WTC11 (cell line): ENCODE results near the gene COL4A6. TPM values are rescaled to one million over a fixed set of nuclear protein-coding genes. Genes with fewer than 3 reads are reported as not detected.
"Not testable (repeated sequence)": the region's sequence is repeated elsewhere in the genome, so short reads cannot be mapped to it uniquely, and the experiment has no call there.

Experiments
- ATAC-seq: fragments of 200-7000 bp; cut with Tn5 transposase; 2 replicates; pipeline ENCODE4 v1.10.0; 2021; ENCODE audit warnings: mild to moderate bottlenecking, moderate library complexity
- CTCF ChIA-PET: fragments of 300-600 bp; sonication (Branson Sonifier 250); formaldehyde crosslinking; loops from one replicate; lab custom pipeline; 2021; ENCODE audit warnings: antibody characterized with exemption; lab: Charles Lee
- POLR2A ChIA-PET: fragments of 350-600 bp; sonication (Branson Sonifier 250); formaldehyde crosslinking; loops from one replicate; lab custom pipeline; 2021; ENCODE audit warnings: antibody characterized with exemption; lab: Charles Lee
- DNase-seq: peaks from one replicate; pipeline ENCODE4 v3.0.0; 2021; ENCODE audit warnings: low spot score
- H3K27ac Mint-ChIP-seq: 2 replicates; pipeline ENCODE4 v1.8.0; 2021; ENCODE audit warnings: mixed read lengths
- H3K27me3 Mint-ChIP-seq: 2 replicates; pipeline ENCODE4 v1.8.0; 2021; ENCODE audit warnings: low read depth, mild to moderate bottlenecking, moderate library complexity, mixed read lengths
- H3K36me3 Mint-ChIP-seq: 2 replicates; pipeline ENCODE4 v1.8.0; 2021; ENCODE audit warnings: mixed read lengths
- H3K4me1 Mint-ChIP-seq: 2 replicates; pipeline ENCODE4 v1.8.0; 2022; ENCODE audit warnings: mixed read lengths
- H3K4me3 Mint-ChIP-seq: 2 replicates; pipeline ENCODE4 v1.8.0; 2021; ENCODE audit warnings: mild to moderate bottlenecking, moderate library complexity, mixed read lengths
- H3K9me3 Mint-ChIP-seq: 2 replicates; pipeline ENCODE4 v1.8.0; 2021; ENCODE audit warnings: mixed read lengths
- CDX4 ChIP-seq: fragments of 250-450 bp; sonication (Bioruptor Pico); IDR thresholded peaks from 2 replicates; pipeline ENCODE4 v1.9.0; 2021; ENCODE audit warnings: moderate library complexity, mild to moderate bottlenecking, inconsistent platforms, borderline replicate concordance
- E2F5 ChIP-seq: sonication (generic); formaldehyde crosslinking; IDR thresholded peaks from 2 replicates; pipeline ENCODE4 v1.8.1; 2022; ENCODE audit warnings: mild to moderate bottlenecking, moderate library complexity, missing genetic modification reagents
- ETV6 ChIP-seq: sonication (generic); formaldehyde crosslinking; IDR thresholded peaks from 2 replicates; pipeline ENCODE4 v1.8.1; 2022; ENCODE audit warnings: mild to moderate bottlenecking, missing genetic modification reagents
- FOXJ3 ChIP-seq: sonication (generic); formaldehyde crosslinking; IDR thresholded peaks from 2 replicates; pipeline ENCODE4 v1.9.0; 2021; ENCODE audit warnings: missing genetic modification reagents, mild to moderate bottlenecking, borderline replicate concordance
- FOXK1 ChIP-seq: sonication (generic); formaldehyde crosslinking; IDR thresholded peaks from 2 replicates; pipeline ENCODE4 v1.8.0; 2022; ENCODE audit warnings: mild to moderate bottlenecking, moderate library complexity, missing genetic modification reagents
- MXD4 ChIP-seq: fragments of 250-450 bp; sonication (Bioruptor Pico); IDR thresholded peaks from 2 replicates; pipeline ENCODE4 v1.8.0; 2021; ENCODE audit warnings: mild to moderate bottlenecking, moderate library complexity, borderline replicate concordance
- MYBL2 ChIP-seq: sonication (generic); formaldehyde crosslinking; IDR thresholded peaks from 2 replicates; pipeline ENCODE4 v1.8.1; 2023; ENCODE audit warnings: mild to moderate bottlenecking, moderate library complexity, missing genetic modification reagents
- PRRX2 ChIP-seq: fragments of 250-450 bp; sonication (Bioruptor Pico); IDR thresholded peaks from 2 replicates; pipeline ENCODE4 v1.8.0; 2021; ENCODE audit warnings: mild to moderate bottlenecking
- SP1 ChIP-seq: sonication (generic); formaldehyde crosslinking; conservative IDR thresholded peaks from 2 replicates; pipeline ENCODE4 v1.8.1; 2022; ENCODE audit warnings: missing genetic modification reagents
- ZNF263 ChIP-seq: sonication (generic); formaldehyde crosslinking; IDR thresholded peaks from 2 replicates; pipeline ENCODE4 v1.8.1; 2022; ENCODE audit warnings: low read depth, mild to moderate bottlenecking, moderate library complexity, missing genetic modification reagents
- ZSCAN18 ChIP-seq: fragments of 250-450 bp; sonication (Bioruptor Pico); IDR thresholded peaks from 2 replicates; pipeline ENCODE4 v2.1.2; 2022; ENCODE audit warnings: mild to moderate bottlenecking, moderate library complexity
- total RNA-seq: library from RNA; stranded (reverse); gene quantifications from 3 replicates; pipeline ENCODE4 v1.2.3, GENCODE V29; 2021
- TF ChIP-seq, protein P1 (sequence below): sonication (generic); formaldehyde crosslinking; IDR thresholded peaks from 2 replicates; pipeline ENCODE4 v1.8.1; 2023; ENCODE audit warnings: mild to moderate bottlenecking, missing genetic modification reagents
- TF ChIP-seq, protein P2 (sequence below): sonication (generic); formaldehyde crosslinking; IDR thresholded peaks from 2 replicates; pipeline ENCODE4 v1.8.1; 2022; ENCODE audit warnings: low read depth, missing genetic modification reagents, borderline replicate concordance
- TF ChIP-seq, protein P3 (sequence below): sonication (generic); formaldehyde crosslinking; IDR thresholded peaks from 2 replicates; pipeline ENCODE4 v1.8.1; 2023; ENCODE audit warnings: mild to moderate bottlenecking, missing genetic modification reagents, borderline replicate concordance
- TF ChIP-seq, protein P4 (sequence below): fragments of 200-600 bp; IDR thresholded peaks from 2 replicates; pipeline ENCODE4 v1.8.0; 2022; ENCODE audit warnings: antibody characterized with exemption

The COL4A6 gene
- total RNA-seq, 1 experiment from 2014 or later = 15.2 TPM

DNA sequence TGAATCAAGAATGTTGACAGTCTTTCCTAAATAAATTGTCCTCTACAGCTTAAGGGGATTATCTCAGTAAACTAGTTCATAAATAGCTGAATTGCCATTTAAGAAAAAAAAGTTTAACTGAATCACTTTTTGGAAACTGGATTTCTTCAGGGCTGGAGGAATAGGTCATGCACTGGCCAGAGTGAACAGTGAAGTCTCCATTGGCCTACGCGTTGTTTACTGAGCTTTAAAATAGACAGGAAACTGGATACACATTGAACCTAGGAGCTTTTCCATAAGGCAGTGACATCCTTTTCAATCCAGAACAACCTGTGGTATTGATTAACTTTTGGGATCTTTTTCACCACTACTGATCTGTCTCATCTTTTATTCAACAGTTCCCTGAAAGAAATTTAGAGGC, 58.0 kb downstream of the COL4A6 start (continued):
- TF ChIP-seq, protein P1, sequence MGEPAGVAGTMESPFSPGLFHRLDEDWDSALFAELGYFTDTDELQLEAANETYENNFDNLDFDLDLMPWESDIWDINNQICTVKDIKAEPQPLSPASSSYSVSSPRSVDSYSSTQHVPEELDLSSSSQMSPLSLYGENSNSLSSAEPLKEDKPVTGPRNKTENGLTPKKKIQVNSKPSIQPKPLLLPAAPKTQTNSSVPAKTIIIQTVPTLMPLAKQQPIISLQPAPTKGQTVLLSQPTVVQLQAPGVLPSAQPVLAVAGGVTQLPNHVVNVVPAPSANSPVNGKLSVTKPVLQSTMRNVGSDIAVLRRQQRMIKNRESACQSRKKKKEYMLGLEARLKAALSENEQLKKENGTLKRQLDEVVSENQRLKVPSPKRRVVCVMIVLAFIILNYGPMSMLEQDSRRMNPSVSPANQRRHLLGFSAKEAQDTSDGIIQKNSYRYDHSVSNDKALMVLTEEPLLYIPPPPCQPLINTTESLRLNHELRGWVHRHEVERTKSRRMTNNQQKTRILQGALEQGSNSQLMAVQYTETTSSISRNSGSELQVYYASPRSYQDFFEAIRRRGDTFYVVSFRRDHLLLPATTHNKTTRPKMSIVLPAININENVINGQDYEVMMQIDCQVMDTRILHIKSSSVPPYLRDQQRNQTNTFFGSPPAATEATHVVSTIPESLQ (CRISPR knock-in tag) = no peak
- no peak for TF ChIP-seq ZSCAN18 (CRISPR knock-in tag)
- TF ChIP-seq, protein P2, sequence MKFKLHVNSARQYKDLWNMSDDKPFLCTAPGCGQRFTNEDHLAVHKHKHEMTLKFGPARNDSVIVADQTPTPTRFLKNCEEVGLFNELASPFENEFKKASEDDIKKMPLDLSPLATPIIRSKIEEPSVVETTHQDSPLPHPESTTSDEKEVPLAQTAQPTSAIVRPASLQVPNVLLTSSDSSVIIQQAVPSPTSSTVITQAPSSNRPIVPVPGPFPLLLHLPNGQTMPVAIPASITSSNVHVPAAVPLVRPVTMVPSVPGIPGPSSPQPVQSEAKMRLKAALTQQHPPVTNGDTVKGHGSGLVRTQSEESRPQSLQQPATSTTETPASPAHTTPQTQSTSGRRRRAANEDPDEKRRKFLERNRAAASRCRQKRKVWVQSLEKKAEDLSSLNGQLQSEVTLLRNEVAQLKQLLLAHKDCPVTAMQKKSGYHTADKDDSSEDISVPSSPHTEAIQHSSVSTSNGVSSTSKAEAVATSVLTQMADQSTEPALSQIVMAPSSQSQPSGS (CRISPR knock-in tag) = no peak
- TF ChIP-seq FOXJ3 (CRISPR knock-in tag) = no peak
- TF ChIP-seq SP1 (CRISPR knock-in tag) = no peak
- TF ChIP-seq FOXK1 = no peak
- no peak for TF ChIP-seq ZNF263 (CRISPR knock-in tag)
- TF ChIP-seq, protein P3, sequence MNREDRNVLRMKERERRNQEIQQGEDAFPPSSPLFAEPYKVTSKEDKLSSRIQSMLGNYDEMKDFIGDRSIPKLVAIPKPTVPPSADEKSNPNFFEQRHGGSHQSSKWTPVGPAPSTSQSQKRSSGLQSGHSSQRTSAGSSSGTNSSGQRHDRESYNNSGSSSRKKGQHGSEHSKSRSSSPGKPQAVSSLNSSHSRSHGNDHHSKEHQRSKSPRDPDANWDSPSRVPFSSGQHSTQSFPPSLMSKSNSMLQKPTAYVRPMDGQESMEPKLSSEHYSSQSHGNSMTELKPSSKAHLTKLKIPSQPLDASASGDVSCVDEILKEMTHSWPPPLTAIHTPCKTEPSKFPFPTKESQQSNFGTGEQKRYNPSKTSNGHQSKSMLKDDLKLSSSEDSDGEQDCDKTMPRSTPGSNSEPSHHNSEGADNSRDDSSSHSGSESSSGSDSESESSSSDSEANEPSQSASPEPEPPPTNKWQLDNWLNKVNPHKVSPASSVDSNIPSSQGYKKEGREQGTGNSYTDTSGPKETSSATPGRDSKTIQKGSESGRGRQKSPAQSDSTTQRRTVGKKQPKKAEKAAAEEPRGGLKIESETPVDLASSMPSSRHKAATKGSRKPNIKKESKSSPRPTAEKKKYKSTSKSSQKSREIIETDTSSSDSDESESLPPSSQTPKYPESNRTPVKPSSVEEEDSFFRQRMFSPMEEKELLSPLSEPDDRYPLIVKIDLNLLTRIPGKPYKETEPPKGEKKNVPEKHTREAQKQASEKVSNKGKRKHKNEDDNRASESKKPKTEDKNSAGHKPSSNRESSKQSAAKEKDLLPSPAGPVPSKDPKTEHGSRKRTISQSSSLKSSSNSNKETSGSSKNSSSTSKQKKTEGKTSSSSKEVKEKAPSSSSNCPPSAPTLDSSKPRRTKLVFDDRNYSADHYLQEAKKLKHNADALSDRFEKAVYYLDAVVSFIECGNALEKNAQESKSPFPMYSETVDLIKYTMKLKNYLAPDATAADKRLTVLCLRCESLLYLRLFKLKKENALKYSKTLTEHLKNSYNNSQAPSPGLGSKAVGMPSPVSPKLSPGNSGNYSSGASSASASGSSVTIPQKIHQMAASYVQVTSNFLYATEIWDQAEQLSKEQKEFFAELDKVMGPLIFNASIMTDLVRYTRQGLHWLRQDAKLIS (CRISPR knock-in tag) = no peak

GRCh38 chrX:108376821-108377220, 61.4 kb downstream of the COL4A6 start:
- ATAC-seq, H3K9me3 Mint-ChIP-seq, H3K27me3 Mint-ChIP-seq, DNase-seq, H3K4me3 Mint-ChIP-seq, H3K36me3 Mint-ChIP-seq, POLR2A ChIA-PET: not testable (repeated sequence)
- CTCF ChIA-PET = interaction anchor here (0.7 kb wide), 1 partner anchor 18 kb away, joined by 3 read pairs; no protein-coding TSS in a partner anchor
- peaks cover 40% of the 10 kb centered on the region for H3K4me1 Mint-ChIP-seq
- H3K27ac Mint-ChIP-seq = peak overlapping the region; percentile 33; the same call in 1 of the 2 replicates

DNA sequence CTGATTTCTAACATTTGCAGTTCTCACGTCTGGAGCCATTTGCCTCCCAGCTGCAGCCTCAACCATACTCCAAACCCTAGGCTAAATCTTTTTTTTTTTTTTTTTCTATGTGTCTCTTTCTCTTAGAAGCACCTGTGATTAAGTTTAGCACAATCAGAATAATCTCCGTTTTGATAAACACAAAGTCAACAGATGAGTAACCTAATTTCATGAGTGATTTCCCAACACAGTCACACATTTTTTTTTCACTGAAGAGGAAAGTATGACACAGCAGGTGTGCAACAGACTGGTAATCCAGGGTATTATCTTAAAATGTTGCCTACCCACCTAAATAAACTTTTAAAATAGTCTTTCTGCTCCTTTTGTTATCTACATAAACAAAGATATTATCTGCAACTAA, 62.6 kb downstream of the COL4A6 start:
- H3K27ac Mint-ChIP-seq = peak overlapping the region; percentile 41; the same call in 1 of the 2 replicates
- ATAC-seq, H3K9me3 Mint-ChIP-seq, POLR2A ChIA-PET, DNase-seq, H3K4me3 Mint-ChIP-seq, H3K36me3 Mint-ChIP-seq, H3K27me3 Mint-ChIP-seq: not testable (repeated sequence)
- peaks cover 44% of the 10 kb centered on the region for H3K4me1 Mint-ChIP-seq
- CTCF ChIA-PET = interaction anchor here (0.6 kb wide), 1 partner anchor 61 kb away, joined by 4 read pairs; no protein-coding TSS in a partner anchor

DNA sequence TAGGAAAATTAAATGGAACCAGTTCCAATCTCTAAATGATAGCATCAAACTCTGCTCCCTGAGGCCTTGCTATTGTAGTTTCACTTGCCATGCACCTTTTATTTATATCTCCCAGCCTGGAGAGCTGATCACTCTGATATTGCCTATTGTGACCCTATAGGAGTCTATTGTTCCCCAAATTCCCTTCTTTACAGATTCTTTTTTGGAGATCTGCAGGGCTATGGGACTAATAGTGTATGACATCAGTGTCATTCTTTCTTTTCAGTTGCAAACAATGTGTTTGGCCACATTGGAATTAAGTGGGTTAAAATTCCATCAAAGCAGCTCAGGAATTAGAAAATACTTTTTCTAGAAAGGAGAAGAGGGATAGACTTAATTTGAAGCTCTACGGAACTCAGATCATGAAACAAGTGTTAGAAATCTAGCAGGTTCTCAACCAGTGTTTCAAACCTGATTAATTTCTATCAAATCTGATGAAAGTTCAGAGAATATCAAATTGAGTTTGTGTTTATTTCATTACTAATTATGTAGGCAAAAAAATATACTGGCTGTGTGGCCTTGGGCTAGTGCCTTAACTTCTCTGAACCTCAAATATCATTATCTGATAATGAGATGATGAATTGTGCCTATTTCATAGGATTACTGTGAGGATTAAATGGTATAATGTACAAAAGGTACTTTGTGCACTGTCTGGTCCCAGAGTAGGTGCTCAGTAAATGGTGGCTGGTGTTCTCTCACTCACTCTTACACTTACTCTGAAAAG, 71.4 kb downstream of the COL4A6 start:
- ChIA-PET CTCF (interaction anchor here (1.0 kb wide), 1 partner anchor 227 kb away, joined by 3 read pairs; no protein-coding TSS in a partner anchor), POLR2A (no interaction called here)
- DNase-seq (no peak), ATAC-seq (peak; percentile 53)
- H3K36me3 Mint-ChIP-seq = no peaks in the 10 kb centered on the region
- H3K9me3 Mint-ChIP-seq = peaks cover 3% of the 10 kb centered on the region; the same call in 1 of the 2 replicates
- H3K4me3 Mint-ChIP-seq = peak overlapping the region; percentile 34
- peaks cover 33% of the 10 kb centered on the region for H3K4me1 Mint-ChIP-seq
- 0 out of 2 replicates have a peak overlapping the region, but pooled peaks have one; percentile 57 for H3K27ac Mint-ChIP-seq
- H3K27me3 Mint-ChIP-seq = no peaks in the 10 kb centered on the region
- TF ChIP-seq E2F5 (CRISPR knock-in tag) = no peak
- no peak for TF ChIP-seq PRRX2
- no peak for TF ChIP-seq MXD4
- no peak for TF ChIP-seq CDX4 (CRISPR knock-in tag)
- TF ChIP-seq ETV6 (CRISPR knock-in tag) = no peak
- no peak for TF ChIP-seq MYBL2 (CRISPR knock-in tag)
- TF ChIP-seq, protein P4, sequence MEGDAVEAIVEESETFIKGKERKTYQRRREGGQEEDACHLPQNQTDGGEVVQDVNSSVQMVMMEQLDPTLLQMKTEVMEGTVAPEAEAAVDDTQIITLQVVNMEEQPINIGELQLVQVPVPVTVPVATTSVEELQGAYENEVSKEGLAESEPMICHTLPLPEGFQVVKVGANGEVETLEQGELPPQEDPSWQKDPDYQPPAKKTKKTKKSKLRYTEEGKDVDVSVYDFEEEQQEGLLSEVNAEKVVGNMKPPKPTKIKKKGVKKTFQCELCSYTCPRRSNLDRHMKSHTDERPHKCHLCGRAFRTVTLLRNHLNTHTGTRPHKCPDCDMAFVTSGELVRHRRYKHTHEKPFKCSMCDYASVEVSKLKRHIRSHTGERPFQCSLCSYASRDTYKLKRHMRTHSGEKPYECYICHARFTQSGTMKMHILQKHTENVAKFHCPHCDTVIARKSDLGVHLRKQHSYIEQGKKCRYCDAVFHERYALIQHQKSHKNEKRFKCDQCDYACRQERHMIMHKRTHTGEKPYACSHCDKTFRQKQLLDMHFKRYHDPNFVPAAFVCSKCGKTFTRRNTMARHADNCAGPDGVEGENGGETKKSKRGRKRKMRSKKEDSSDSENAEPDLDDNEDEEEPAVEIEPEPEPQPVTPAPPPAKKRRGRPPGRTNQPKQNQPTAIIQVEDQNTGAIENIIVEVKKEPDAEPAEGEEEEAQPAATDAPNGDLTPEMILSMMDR = no peak
